DND-41 (cell line): ENCODE results near the gene SCMH1.
A peak's percentile ranks its signal among the peaks of the same experiment; 100 is the strongest.

Experiments
- CTCF ChIP-seq: IDR thresholded peaks from 2 replicates; pipeline ENCODE4 v1.5.1; 2012; ENCODE audit warnings: borderline replicate concordance, low read length, moderate library complexity, mild to moderate bottlenecking; ENCODE audit not compliant: poor library complexity, severe bottlenecking; ENCODE audit errors: extremely low read depth
- EZH2 ChIP-seq: IDR thresholded peaks from 3 replicates; pipeline ENCODE4 v1.6.1; 2012; ENCODE audit warnings: borderline replicate concordance, low read depth, mild to moderate bottlenecking, moderate library complexity, low read length, inconsistent platforms; ENCODE audit not compliant: severe bottlenecking

- TF ChIP-seq CTCF = peak; percentile 50
- TF ChIP-seq EZH2 = no peak
These were observed 119.1 kb downstream of the SCMH1 start for GRCh38 chr1:41122851-41123518.
